K562 (cell line): ENCODE results near the gene BRAT1. TPM values are rescaled to one million over a fixed set of nuclear protein-coding genes. Genes with fewer than 3 reads are reported as not detected.
A peak's percentile ranks its signal among the peaks of the same experiment; 100 is the strongest.

ENCODE experiments used
- ADNP ChIP-seq: fragments of 200-800 bp; sonication (Bioruptor generic); IDR thresholded peaks from 2 replicates; pipeline ENCODE4 v1.6.1; 2016; ENCODE audit warnings: missing genetic modification characterization, missing compliant biosample characterization
- CEBPZ ChIP-seq: fragments of 150-350 bp; IDR thresholded peaks from 2 replicates; pipeline ENCODE4 v1.6.1; 2014; ENCODE audit warnings: low read depth, mild to moderate bottlenecking, low read length, borderline replicate concordance
- EGR1 ChIP-seq: fragments of 450-650 bp; conservative IDR thresholded peaks from 2 replicates; pipeline ENCODE4 v1.6.1; 2017; ENCODE audit warnings: mild to moderate bottlenecking
- HNRNPK ChIP-seq: fragments of 200-400 bp; formaldehyde crosslinking; IDR thresholded peaks from one replicate; pipeline ENCODE4 v1.6.1; 2018; ENCODE audit warnings: mild to moderate bottlenecking, low read depth, low read length; ENCODE audit not compliant: poor library complexity, severe bottlenecking
- MCM7 ChIP-seq, 2 experiments: fragments of 450-650 bp; IDR thresholded peaks; 2 replicates each; pipeline ENCODE4 v1.6.1; 2016 to 2018
- MYC ChIP-seq, 2 experiments: fragments of 250-450 bp in 1 of 2; sonication (Bioruptor Pico) in 1 of 2; IDR thresholded peaks; 2 replicates each; pipeline versions ENCODE4 v1.5.1 to v1.6.1; 2012 to 2021; ENCODE audit warnings: low read depth in 2 of 2, borderline replicate concordance in 1 of 2, improper control_type of control experiment in 1 of 2, low read length in 1 of 2, mild to moderate bottlenecking in 1 of 2, moderate library complexity in 1 of 2
- NR1H2 ChIP-seq: sonication (generic); formaldehyde crosslinking; IDR thresholded peaks from 2 replicates; pipeline ENCODE4 v1.4.0; 2020; ENCODE audit warnings: mild to moderate bottlenecking, missing genetic modification reagents
- SMARCC2 ChIP-seq: fragments of 450-650 bp; IDR thresholded peaks from 2 replicates; pipeline ENCODE4 v1.6.1; 2017; ENCODE audit warnings: antibody characterized with exemption, moderate library complexity, mild to moderate bottlenecking, low read depth
- STAT5A ChIP-seq: IDR thresholded peaks from 2 replicates; pipeline ENCODE4 v1.6.1; 2012; ENCODE audit warnings: low read length, inconsistent platforms, borderline replicate concordance
- ZKSCAN1 ChIP-seq: fragments of 150-350 bp; IDR thresholded peaks from 2 replicates; pipeline ENCODE4 v1.6.1; 2016; ENCODE audit warnings: low read depth, low read length
- ZNF584 ChIP-seq: fragments of 200-800 bp; sonication (Bioruptor generic); IDR thresholded peaks from 2 replicates; pipeline ENCODE4 v1.6.1; 2016; ENCODE audit warnings: low read depth, mild to moderate bottlenecking, missing genetic modification characterization, missing compliant biosample characterization
- polyA plus RNA-seq, 8 experiments: library from polyadenylated mRNA; depleted of rRNA in 4 of 8; stranded (reverse) in 5 of 8; unstranded in 3 of 8; fragments of >200 nt; fragmentation: Nextera tagmentation in 2 of 8; fragmentation: Illumina TruSeq in 1 of 8; extraction: Ambion mirVana in 2 of 8; extraction: Trizol in 1 of 8; gene quantifications; 2 replicates each; pipeline versions ENCODE4 v1.2.1 to v1.2.3, GENCODE V29; 2011 to 2014; ENCODE audit warnings: inconsistent platforms in 1 of 8, missing spikeins in 1 of 8
- total RNA-seq, 7 experiments: library from RNA; depleted of rRNA in 6 of 7; stranded (reverse); fragments of >200 nt in 6 of 7; fragmentation: Illumina TruSeq in 2 of 7; extraction: Trizol in 2 of 7; gene quantifications; 2 replicates each; pipeline versions ENCODE4 v1.2.1 to v1.2.3, GENCODE V29; 2011 to 2021; ENCODE audit warnings: low replicate concordance in 1 of 7
- TF ChIP-seq, protein P1 (sequence below): fragments of 250-450 bp; sonication (Bioruptor Pico); IDR thresholded peaks from 2 replicates; pipeline ENCODE4 v1.4.0; 2020; ENCODE audit warnings: mild to moderate bottlenecking

The BRAT1 gene
- total and polyA plus RNA-seq, 9 of the 15 experiments (the other 6 are each of a cell fraction or from before 2014, with no cell fraction given) = 0.13 to 49.6 (median 10.5) TPM

DNA sequence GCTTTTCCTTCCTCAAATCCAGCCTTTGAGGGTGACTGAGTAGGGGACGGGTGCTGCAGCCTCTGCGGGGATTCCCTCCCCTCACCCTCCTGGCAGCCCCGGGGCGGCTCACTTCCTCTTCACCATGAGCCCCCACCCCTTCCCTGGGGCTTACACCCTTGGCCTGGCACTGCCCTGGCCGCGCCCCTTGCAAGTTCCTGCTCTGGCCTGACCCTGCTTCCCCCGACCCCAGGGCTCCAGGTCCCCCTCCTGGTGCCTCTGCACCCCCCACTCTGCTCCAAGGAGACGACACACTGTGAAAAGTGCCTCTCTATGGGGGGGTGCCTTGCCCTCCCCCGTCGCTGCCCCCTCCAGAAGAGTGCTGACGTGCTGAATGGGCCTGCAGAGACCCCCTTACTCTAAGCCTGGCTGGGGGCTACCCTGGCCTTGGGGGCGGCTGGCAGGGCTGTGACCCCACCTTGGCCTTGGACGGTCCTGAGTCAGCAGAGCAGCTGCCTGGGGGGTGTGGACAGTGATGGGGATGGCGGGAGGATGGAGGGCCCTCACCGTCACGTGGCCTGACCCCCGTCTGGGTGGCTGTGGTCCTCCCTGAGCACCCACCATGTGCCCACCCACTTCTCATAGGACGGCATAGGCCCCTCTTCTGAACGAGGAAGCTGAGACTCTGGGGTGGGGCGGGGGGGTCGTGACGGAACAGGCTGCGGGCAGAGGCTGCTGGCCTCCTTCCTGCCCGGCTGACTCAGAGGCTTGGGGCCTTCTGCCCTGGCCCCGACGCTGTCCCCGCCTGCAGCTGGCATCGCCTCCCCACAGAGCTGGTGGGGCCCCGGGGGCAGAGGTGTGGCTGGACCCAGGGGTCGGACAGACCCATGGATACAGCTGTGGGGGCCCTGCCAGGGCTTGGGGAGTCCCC is 25.9 kb downstream of the BRAT1 start (continued):
- TF ChIP-seq SMARCC2 (no peak), STAT5A (no peak), ZKSCAN1 (no peak), ZNF584 (CRISPR knock-in tag) (no peak), NR1H2 (CRISPR knock-in tag) (no peak), HNRNPK (no peak), ADNP (tag) (no peak), CEBPZ (no peak), MCM7 (IDR thresholded peaks at IDR 0.05) (no peak), MYC (IDR thresholded peaks at IDR 0.05; ENCODE audit: low read depth, low read length) (no peak), MYC (CRISPR knock-in tag; IDR thresholded peaks at IDR 0.05; ENCODE audit: borderline replicate concordance, low read depth) (no peak), EGR1 (0 out of 2 replicates have a peak, but pooled peaks have one; percentile 7)
- TF ChIP-seq, protein P1, sequence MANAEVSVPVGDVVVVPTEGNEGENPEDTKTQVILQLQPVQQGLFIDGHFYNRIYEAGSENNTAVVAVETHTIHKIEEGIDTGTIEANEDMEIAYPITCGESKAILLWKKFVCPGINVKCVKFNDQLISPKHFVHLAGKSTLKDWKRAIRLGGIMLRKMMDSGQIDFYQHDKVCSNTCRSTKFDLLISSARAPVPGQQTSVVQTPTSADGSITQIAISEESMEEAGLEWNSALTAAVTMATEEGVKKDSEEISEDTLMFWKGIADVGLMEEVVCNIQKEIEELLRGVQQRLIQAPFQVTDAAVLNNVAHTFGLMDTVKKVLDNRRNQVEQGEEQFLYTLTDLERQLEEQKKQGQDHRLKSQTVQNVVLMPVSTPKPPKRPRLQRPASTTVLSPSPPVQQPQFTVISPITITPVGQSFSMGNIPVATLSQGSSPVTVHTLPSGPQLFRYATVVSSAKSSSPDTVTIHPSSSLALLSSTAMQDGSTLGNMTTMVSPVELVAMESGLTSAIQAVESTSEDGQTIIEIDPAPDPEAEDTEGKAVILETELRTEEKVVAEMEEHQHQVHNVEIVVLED (CRISPR knock-in tag) = no peak
